CD1c-positive myeloid dendritic cell (primary cell): ENCODE results near the gene FCRL4.
"Not testable (repeated sequence)": the region's sequence is repeated elsewhere in the genome, so short reads cannot be mapped to it uniquely, and the experiment has no call there.

Source experiments
- DNase-seq: peaks from one replicate; pipeline ENCODE4 v3.0.0-alpha.2; 2016; ENCODE audit errors: extremely low spot score

The FCRL4 gene

DNA sequence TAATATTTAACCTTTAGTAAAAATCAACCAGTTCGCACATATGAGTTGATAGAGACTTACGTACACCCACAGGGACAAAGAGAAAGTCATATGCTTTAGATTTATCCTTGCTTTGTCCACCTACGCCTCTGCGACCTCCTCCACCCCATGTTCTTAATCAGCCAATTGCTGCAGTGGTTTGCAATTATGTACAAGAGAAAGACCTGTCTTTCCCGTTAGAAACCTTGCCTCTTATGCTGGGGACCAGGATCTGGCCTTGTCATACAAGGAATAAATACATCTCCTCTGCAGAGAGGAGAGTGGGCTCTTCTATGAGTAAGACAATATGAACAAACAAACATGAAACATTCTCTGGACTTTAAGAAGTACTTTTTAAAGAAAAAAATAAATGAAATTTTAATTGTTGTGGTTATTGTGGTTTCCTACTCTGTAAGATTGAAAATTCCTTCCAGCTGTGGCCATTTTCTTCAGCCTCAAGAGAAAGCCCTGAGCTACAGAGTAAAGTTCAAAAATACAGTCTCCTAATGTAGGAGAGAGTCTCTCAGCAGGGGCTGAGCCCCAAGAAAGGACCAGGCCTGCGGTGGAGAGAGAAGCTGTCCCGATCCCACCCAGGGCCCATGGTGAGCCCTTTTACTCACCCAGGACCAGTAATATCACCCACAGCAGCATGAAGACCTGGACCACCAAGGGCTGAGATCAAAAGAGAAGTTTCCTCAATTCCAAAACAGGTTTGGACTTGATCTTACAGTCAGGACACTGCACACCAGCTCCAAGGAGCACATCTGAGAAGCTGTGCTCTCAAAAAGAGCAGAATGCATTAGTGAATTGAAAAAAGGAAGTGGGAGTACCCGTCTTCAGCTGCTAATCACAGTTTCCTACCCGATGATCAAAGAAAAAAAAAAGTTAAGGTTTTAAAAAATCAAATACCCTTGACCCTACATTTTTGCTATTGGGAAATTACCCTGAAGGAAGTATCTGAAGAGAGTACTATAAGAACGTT lies 45.9 kb downstream of the FCRL4 start, which contains the start of gene FCRL5:
TSS of gene FCRL5 (minus strand) at position 822 of the 1,000 bp plus-strand sequence. CDS start at position 669, 153 bp downstream.
- DNase-seq, result no peak

DNA sequence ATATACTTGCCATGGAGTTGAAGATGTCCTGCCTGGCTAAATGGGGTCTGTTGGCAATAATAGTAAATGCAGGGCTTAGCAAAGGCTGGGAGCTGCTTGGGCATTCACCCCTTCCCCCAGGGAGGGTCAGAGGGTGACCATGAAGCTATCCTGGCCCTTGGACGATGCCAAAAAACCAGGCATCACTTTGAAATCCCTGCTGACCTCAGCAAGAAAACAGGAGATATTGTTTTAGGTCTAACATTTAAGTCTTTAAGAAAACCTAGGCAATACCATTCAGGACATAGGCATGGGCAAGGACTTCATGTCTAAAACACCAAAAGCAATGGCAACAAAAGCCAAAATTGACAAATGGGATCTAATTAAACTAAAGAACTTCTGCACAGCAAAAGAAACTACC lies 49.8 kb downstream of the FCRL4 start:
- DNase-seq, result not testable (repeated sequence)

DNA sequence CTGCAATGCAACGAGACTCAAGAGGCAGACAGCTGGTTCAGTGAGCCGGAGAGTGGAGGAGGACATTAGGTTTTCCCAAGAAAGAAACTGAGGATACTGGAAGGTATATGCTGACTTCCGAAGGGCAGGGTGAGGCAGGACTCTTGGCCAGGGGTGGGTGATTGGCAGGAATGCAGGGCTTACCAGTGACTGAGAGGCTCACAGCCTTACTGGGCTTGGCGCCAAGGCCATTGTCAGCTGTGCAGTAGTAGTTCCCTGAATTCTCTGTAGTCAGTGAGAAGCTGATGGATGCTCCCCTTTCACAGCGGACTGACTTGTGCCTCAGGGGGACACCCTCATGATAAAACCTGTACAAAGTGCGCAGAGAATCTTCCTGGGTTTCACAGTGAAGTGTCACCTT lies 55.2 kb downstream of the FCRL4 start:
- no peak for DNase-seq

DNA sequence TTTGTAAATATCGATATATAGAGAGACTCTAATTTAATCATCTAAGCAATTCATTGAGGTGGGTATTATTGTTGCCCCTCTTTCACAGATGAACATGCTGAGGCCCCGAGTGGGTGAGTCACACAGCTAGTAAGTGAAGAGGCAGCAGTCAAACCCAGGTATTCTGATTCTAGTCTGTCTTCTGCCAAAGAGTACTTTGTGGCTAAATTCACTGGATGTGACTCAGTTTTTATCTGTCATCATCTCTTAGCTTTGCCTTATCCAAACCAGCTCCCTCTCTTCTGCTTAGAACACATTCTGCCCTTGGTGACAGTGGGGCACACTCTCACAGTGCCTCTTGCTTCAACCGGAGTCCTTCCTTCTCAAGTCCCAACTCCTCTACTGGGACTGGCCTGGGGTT lies 57.0 kb downstream of the FCRL4 start:
- DNase-seq, result no peak

DNA sequence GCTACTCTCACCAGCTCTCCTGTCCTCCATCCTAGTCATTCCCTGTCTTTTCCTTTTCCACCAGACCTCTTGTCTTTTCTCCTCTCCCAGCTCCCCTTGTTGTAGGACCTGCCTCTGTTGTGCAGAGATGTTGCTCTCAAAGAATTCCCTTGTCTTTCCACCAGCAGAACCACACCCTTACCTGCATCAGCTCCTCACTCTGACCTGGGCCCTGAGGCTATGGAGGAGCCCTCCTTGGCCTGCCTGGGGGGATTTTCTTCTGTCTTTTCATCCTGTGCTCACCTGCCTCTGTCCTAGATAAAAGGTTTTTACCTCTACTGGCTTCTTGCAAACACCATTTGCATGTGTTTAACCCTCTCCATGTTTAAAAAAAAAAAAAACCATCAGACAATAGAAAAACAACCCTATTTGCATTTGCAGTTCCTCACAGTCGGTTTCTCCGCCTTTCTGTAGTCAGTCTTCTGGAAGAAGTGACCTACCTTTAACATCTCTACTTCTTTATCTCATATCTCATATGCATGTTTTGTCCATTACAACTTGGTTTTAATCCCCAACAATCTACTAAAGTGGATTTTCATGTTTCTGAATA lies 57.6 kb downstream of the FCRL4 start:
- no peak for DNase-seq

DNA sequence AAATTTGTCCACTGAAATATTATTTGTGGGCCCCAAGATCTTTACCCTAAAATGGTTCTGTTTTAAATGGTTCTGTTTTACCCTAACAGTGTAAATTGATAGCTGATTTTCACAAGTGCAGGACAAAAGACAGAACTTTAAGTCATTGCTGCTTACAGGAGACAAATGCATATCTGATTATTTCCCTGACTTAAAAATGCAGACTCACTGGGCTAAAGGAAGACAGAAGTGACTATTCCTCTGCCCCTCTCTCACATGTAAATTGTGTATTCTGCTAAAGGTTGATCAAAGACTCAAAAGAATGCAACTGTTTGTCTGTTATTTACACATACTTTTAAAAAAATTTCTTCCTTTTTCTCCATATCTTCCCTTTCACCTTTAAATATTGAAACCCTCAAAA lies 58.3 kb downstream of the FCRL4 start:
- no peak for DNase-seq

DNA sequence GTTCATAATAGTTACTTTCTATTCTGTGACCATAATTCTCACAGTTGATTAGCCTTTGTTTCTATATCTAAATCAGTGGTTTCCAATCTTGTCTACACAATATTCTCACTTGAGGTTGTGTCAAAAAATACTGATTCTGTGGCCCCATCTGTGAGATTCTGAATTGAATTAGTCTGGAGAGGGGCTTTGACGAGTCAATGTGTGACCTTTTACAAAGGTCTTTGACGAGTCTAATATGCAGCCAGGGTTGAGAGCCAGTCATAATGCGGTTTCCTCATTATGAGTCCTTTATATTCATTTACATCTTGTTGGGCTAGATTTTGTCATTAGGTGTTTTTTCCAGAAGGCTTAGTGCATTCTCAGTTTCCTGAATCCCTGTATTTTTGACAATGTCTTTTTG lies 65.3 kb downstream of the FCRL4 start:
- no peak for DNase-seq

DNA sequence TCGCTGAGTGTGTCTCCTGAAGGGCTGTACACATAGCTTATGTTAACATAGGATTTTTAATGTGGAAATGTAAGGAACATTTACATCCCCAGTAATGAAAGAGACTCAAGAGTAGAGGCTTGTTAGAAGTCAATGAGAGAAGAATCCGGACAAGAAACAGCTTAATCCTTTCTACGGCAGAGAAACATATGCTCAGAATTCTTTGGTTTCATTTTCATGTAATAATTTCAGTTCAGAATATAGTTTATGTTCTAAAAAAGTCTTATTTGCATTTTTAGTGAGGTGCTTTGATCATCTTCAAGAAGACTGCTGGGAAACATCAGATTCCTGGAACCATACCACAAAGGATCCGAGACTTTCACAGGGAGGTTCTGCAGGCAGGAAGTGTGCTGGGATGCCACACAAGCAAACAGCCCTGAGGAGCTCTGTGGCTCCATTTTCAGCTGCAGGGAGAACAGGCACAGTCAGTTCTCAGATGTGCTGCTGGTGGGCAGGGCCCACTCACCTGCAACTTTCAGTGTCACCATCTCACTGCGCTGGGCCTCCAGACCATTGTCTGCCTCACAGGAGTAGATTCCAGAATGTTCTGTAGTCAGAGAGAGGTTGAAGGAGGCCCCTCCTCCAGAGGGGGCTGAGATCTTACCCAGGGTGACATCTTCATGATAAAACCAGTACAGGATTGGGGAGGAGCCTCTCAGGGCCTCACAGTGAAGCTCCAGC lies 74.0 kb downstream of the FCRL4 start:
- DNase-seq, result no peak
